Cardiac muscle cell (in vitro differentiated cells and primary cell): ENCODE measurements around the gene MEGF8. TPM values are rescaled to one million over a fixed set of nuclear protein-coding genes. Genes with fewer than 3 reads are reported as not detected.
"Not testable (repeated sequence)": the region's sequence is repeated elsewhere in the genome, so short reads cannot be mapped to it uniquely, and the experiment has no call there.

Experiments
- DNase-seq, 2 donors: peaks; one replicate each; pipeline versions ENCODE4 v3.0.0 to v3.0.0-alpha.2; 2010 to 2017; ENCODE audit warnings: low read depth in 1 of 2, low spot score in 1 of 2
- H3K27ac ChIP-seq: fragments of 200-600 bp; sonication (generic); 2 replicates; pipeline ENCODE4 v1.5.1; 2016
- H3K27me3 ChIP-seq: fragments of 200-600 bp; sonication (generic); 2 replicates; pipeline ENCODE4 v1.6.0; 2016; ENCODE audit warnings: control low read depth
- H3K36me3 ChIP-seq: fragments of 200-600 bp; sonication (generic); 2 replicates; pipeline ENCODE4 v1.5.1; 2016; ENCODE audit warnings: control low read depth
- H3K4me1 ChIP-seq: fragments of 200-600 bp; sonication (generic); 2 replicates; pipeline ENCODE4 v1.8.1; 2017; ENCODE audit warnings: low read depth, mild to moderate bottlenecking, mixed run types
- H3K4me3 ChIP-seq: fragments of 200-600 bp; sonication (generic); 2 replicates; pipeline ENCODE4 v1.5.1; 2016; ENCODE audit warnings: mild to moderate bottlenecking
- H3K9me3 ChIP-seq: fragments of 200-600 bp; sonication (generic); 2 replicates; pipeline ENCODE4 v1.5.1; 2017; ENCODE audit warnings: low read depth, mild to moderate bottlenecking, control low read depth
- CTCF ChIP-seq: IDR thresholded peaks from 2 replicates; pipeline ENCODE4 v1.5.1; 2012; ENCODE audit warnings: low read depth, mild to moderate bottlenecking, low read length
- polyA plus RNA-seq: library from polyadenylated mRNA; unstranded; fragments of >200 nt; fragmentation: Nextera tagmentation; extraction: Ambion mirVana; gene quantifications from 2 replicates; pipeline ENCODE4 v1.2.1, GENCODE V29; 2016
- total RNA-seq: library from RNA; depleted of rRNA; stranded (reverse); fragments of >200 nt; gene quantifications from 2 replicates; pipeline ENCODE4 v1.2.3, GENCODE V29; 2016

Gene MEGF8
- total and polyA plus RNA-seq, 2 experiments from 2014 or later: 23.9 to 102 TPM

DNA sequence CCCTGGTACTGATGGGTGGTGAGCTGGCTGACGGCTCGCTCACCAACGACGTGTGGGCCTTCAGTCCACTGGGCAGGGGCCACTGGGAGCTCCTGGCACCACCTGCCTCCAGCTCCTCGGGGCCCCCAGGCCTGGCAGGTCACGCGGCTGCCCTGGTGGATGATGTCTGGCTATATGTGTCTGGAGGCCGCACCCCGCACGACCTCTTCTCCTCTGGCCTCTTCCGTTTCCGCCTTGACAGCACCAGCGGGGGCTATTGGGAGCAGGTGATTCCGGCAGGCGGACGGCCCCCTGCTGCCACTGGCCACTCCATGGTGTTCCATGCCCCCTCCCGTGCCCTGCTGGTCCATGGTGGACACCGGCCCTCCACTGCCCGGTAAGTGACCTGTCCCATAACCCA is 10.5 kb downstream of the MEGF8 start:
- DNase-seq: no peak
- Histone ChIP-seq H3K4me1 (no peaks in the 10 kb centered on the region), H3K27me3 (no peaks in the 10 kb centered on the region), H3K9me3 (no peaks in the 10 kb centered on the region), H3K27ac (no peak overlapping the region), H3K4me3 (no peak overlapping the region), H3K36me3 (peaks cover 13% of the 10 kb centered on the region)
- no peak for TF ChIP-seq CTCF

DNA sequence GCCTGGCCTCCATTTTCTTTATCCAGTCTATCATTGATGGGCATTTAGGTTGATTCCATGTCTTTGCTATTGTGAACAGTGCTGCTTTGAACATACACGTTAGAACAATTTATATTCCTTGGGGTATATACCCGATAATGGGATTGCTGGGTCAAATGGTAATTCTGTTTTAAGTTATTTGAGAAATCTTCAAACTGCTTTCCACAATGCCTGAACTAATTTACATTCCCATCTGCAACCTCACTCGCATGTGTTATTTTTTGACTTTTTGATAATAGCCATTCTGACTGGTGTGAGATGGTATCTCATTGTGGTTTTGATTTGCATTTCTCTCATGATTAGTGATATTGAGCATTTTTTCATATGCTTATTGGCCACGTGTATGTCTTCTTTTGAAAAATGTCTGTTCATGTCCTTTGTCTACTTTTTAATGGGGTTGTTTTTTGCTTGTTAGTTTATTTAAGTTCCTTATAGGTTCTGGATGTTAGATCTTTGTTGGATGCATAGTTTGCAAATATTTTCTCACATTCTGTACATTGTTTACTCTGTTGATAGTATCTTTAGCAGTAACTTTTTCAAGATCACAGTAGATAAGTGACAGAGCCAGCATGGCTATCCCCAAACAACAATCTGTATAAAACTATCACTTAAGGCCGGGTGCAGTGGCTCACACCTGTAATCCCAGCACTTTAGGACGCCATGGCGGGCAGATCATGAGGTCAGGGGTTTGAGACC is 13.9 kb downstream of the MEGF8 start:
- H3K36me3 ChIP-seq: peaks cover 19% of the 10 kb centered on the region
- H3K4me1 ChIP-seq, H3K4me3 ChIP-seq, DNase-seq, H3K9me3 ChIP-seq, H3K27ac ChIP-seq, H3K27me3 ChIP-seq: not testable (repeated sequence)

- peaks cover 19% of the 10 kb centered on the region for H3K36me3 ChIP-seq
- H3K4me3 ChIP-seq, H3K4me1 ChIP-seq, H3K27me3 ChIP-seq, H3K9me3 ChIP-seq, H3K27ac ChIP-seq, DNase-seq: not testable (repeated sequence)
These were observed 14.5 kb downstream of the MEGF8 start for GRCh38 chr19:42339922-42340321.

GRCh38 chr19:42343344-42344110 is 18.1 kb downstream of the MEGF8 start:
- Histone ChIP-seq H3K36me3 (peaks cover 9% of the 10 kb centered on the region), H3K4me3 (no peak overlapping the region), H3K9me3 (no peaks in the 10 kb centered on the region), H3K27me3 (no peaks in the 10 kb centered on the region), H3K4me1 (no peaks in the 10 kb centered on the region), H3K27ac (no peak overlapping the region)
- no peak for DNase-seq
- TF ChIP-seq CTCF: no peak

DNA sequence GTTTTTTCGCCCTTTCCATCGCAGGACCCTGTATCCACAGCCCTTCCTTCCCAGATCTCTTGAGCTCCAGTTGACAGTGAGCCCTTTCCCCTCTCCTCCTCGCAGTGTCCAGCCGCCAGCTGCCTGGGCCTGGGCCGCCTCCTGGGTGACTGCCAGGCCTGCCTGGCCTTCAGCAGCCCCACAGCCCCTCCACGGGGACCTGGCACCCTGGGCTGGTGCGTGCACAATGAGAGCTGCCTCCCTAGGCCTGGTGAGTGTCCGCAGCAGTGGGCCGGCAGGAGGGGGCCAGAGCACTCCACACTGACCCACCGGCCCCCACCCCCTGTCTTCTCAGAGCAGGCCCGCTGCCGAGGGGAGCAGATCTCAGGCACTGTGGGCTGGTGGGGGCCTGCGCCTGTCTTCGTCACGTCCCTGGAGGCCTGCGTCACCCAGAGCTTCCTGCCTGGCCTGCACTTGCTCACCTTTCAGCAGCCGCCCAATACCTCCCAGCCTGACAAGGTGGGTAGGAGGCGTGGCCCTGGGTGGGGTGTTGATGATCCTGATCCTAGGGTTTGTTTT is 19.0 kb downstream of the MEGF8 start:
- Histone ChIP-seq H3K9me3 (no peaks in the 10 kb centered on the region), H3K36me3 (peaks cover 9% of the 10 kb centered on the region), H3K4me3 (no peak overlapping the region), H3K27ac (no peak overlapping the region), H3K27me3 (no peaks in the 10 kb centered on the region), H3K4me1 (no peaks in the 10 kb centered on the region)
- no peak for DNase-seq
- TF ChIP-seq CTCF: no peak

DNA sequence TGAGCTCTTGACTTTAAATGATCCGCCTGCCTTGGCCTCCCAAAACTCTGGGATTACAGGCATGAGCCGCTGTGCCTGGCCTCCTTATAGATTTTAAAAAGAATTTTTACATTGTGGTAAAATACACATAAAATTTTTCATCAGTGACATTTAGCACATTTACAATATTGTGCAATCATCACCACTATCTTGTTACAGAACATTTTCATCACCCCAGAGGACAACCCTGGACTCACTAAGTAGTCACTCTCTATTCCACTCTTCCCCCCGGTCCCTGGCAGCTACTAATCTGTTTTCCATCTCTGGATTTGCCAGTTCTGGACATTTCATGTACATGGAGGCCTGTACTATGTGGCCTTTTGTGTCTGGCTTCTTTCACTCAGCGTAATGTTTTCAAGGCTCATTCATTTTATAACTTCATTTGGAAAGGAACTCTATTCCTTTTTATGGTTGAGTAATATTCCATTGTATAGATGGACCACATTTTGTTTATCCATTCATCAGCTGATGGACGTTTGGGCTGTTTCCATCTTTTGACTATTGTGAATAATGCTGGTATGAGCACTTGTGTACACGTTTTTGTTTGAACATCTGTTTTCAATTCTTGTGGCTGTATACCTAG is 19.9 kb downstream of the MEGF8 start:
- no peaks in the 10 kb centered on the region for H3K9me3 ChIP-seq
- peak in 1 of 2 donors; percentile 73 for DNase-seq

More for the DNA sequence above, 19.9 kb downstream of the MEGF8 start:
- H3K36me3 ChIP-seq: peaks cover 9% of the 10 kb centered on the region
- H3K27me3 ChIP-seq: no peaks in the 10 kb centered on the region
- H3K27ac ChIP-seq: no peak overlapping the region
- TF ChIP-seq CTCF: no peak
- no peaks in the 10 kb centered on the region for H3K4me1 ChIP-seq
- no peak overlapping the region for H3K4me3 ChIP-seq
